KMS-11 (cell line): ENCODE measurements around the gene SCAMP3.

ENCODE experiments used
- H2AFZ ChIP-seq: fragments of 200-600 bp; sonication (generic); 2 replicates; pipeline ENCODE4 v1.6.1; 2016; ENCODE audit warnings: antibody characterized with exemption, mixed run types, low read depth
- H3K27ac ChIP-seq: fragments of 200-600 bp; sonication (generic); 2 replicates; pipeline ENCODE4 v1.6.1; 2016; ENCODE audit warnings: mild to moderate bottlenecking, mixed run types
- H3K27me3 ChIP-seq: fragments of 200-600 bp; sonication (generic); 2 replicates; pipeline ENCODE4 v1.6.1; 2017; ENCODE audit warnings: mild to moderate bottlenecking, low read depth, mixed run types, moderate library complexity; ENCODE audit not compliant: insufficient read depth
- H3K36me3 ChIP-seq: fragments of 200-600 bp; sonication (generic); 2 replicates; pipeline ENCODE4 v1.6.1; 2017; ENCODE audit warnings: mild to moderate bottlenecking, mixed run types; ENCODE audit not compliant: insufficient read depth
- H3K4me1 ChIP-seq: fragments of 200-600 bp; sonication (generic); 2 replicates; pipeline ENCODE4 v1.6.1; 2016; ENCODE audit warnings: mild to moderate bottlenecking, low read depth, mixed run types; ENCODE audit not compliant: poor library complexity, severe bottlenecking
- H3K4me2 ChIP-seq: fragments of 200-600 bp; sonication (generic); 2 replicates; pipeline ENCODE4 v1.7.0; 2016; ENCODE audit warnings: mild to moderate bottlenecking, mixed run types
- H3K4me3 ChIP-seq: fragments of 200-600 bp; sonication (generic); IDR thresholded peaks from 2 replicates; pipeline ENCODE4 v1.6.1; 2017; ENCODE audit warnings: low read depth, low read length, mixed read lengths; ENCODE audit not compliant: insufficient read depth
- H3K79me2 ChIP-seq: fragments of 200-600 bp; sonication (generic); 2 replicates; pipeline ENCODE4 v1.6.1; 2016; ENCODE audit warnings: low read depth, mixed run types; ENCODE audit not compliant: insufficient read depth
- H3K9ac ChIP-seq: fragments of 200-600 bp; sonication (generic); 2 replicates; pipeline ENCODE4 v1.6.1; 2016; ENCODE audit warnings: mild to moderate bottlenecking, mixed run types
- H4K20me1 ChIP-seq: fragments of 200-600 bp; sonication (generic); 2 replicates; pipeline ENCODE4 v1.6.1; 2016; ENCODE audit warnings: mild to moderate bottlenecking, mixed run types; ENCODE audit not compliant: insufficient read depth
- TF ChIP-seq, protein P1 (sequence below): fragments of 200-600 bp; sonication (generic); conservative IDR thresholded peaks from 2 replicates; pipeline ENCODE4 v1.6.1; 2017; ENCODE audit warnings: low read depth, mild to moderate bottlenecking, antibody characterized with exemption, low read length, moderate library complexity, mixed read lengths

SCAMP3 gene

DNA sequence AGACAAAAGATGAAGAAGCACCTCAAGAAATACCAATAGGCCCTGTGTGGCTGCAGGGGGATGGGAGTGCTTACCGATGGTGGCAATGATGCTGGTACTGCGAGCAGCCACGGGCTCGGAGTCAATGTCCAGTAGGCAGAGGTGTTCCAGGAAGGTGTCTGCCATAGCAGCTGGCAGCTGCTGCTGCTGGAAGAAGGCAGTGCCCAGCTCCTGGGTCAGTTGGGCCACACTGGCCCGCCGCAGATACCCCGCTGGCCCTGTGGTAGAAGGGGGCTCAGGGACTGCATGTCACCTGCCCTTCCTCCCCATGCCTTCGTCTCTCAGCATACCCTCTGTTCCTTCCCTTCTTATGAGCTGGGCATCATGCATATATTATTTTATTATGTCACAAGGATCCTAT lies 37.9 kb upstream of the SCAMP3 start:
- Histone ChIP-seq H3K4me2 (no peak overlapping the region), H3K4me3 (no peak overlapping the region)

DNA sequence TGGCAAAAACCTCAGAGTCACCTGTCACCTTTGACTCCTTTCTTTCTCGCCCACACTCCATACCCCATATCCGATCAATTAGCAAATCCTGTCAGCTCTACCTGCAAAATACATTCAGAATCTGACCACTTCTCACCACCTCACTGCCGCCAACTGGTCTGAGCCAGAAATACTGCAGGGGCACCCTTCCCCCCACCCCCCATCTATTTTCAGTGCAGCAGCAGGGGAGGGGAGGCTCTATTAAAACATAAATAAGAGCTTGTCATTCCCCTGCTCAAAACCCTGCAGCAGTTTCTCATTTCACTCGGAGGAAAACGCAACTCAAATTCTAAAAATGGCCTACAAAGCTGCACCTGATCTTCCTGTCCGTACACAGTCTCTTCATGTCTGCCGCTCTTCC lies 35.2 kb upstream of the SCAMP3 start:
- Histone ChIP-seq H3K27ac (no peak overlapping the region), H3K4me2 (no peak overlapping the region), H3K27me3 (peaks cover 27% of the 10 kb centered on the region; the same call in 1 of the 2 replicates), H3K36me3 (no peaks in the 10 kb centered on the region), H4K20me1 (no peaks in the 10 kb centered on the region), H3K9ac (no peak overlapping the region), H2AFZ (no peak overlapping the region), H3K4me1 (no peaks in the 10 kb centered on the region), H3K79me2 (no peaks in the 10 kb centered on the region), H3K4me3 (no peak overlapping the region)
- TF ChIP-seq, protein P1, sequence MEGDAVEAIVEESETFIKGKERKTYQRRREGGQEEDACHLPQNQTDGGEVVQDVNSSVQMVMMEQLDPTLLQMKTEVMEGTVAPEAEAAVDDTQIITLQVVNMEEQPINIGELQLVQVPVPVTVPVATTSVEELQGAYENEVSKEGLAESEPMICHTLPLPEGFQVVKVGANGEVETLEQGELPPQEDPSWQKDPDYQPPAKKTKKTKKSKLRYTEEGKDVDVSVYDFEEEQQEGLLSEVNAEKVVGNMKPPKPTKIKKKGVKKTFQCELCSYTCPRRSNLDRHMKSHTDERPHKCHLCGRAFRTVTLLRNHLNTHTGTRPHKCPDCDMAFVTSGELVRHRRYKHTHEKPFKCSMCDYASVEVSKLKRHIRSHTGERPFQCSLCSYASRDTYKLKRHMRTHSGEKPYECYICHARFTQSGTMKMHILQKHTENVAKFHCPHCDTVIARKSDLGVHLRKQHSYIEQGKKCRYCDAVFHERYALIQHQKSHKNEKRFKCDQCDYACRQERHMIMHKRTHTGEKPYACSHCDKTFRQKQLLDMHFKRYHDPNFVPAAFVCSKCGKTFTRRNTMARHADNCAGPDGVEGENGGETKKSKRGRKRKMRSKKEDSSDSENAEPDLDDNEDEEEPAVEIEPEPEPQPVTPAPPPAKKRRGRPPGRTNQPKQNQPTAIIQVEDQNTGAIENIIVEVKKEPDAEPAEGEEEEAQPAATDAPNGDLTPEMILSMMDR = no peak

More for the DNA sequence above, 37.9 kb upstream of the SCAMP3 start:
- H3K79me2 ChIP-seq = no peaks in the 10 kb centered on the region
- H3K27ac ChIP-seq = no peak overlapping the region
- TF ChIP-seq, protein P1 = no peak
- no peaks in the 10 kb centered on the region for H3K4me1 ChIP-seq
- H4K20me1 ChIP-seq = no peaks in the 10 kb centered on the region
- H3K27me3 ChIP-seq = peaks cover 15% of the 10 kb centered on the region; the same call in 1 of the 2 replicates
- H3K9ac ChIP-seq = no peak overlapping the region
- H3K36me3 ChIP-seq = no peaks in the 10 kb centered on the region
- H2AFZ ChIP-seq = no peak overlapping the region

DNA sequence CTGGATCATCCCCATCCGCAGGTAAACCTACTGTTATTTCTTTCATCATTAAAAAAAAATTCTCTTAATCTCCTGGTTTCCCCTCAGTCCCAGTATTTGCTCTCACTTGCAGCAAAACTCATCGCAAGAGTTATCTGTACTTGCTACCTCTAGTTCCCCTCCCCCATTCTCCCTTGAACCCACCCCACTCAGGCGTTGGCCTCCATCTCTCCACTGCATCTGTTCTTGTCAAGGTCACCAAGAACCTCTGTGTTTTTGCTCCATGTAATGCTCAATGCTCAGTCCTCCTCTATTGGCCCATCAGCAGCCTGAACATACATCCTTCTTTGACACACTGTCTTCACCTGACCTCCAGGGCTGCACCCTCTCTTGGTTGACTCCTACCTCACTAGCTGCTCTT lies 34.5 kb upstream of the SCAMP3 start:
- H4K20me1 ChIP-seq = no peaks in the 10 kb centered on the region
- TF ChIP-seq, protein P1 = no peak
- H3K4me2 ChIP-seq = no peak overlapping the region
- H3K79me2 ChIP-seq = no peaks in the 10 kb centered on the region
- H2AFZ ChIP-seq = no peak overlapping the region
- H3K4me1 ChIP-seq = no peaks in the 10 kb centered on the region
- no peak overlapping the region for H3K27ac ChIP-seq
- no peak overlapping the region for H3K9ac ChIP-seq
- no peaks in the 10 kb centered on the region for H3K36me3 ChIP-seq
- H3K27me3 ChIP-seq = peaks cover 34% of the 10 kb centered on the region; the same call in 1 of the 2 replicates
- no peak overlapping the region for H3K4me3 ChIP-seq

DNA sequence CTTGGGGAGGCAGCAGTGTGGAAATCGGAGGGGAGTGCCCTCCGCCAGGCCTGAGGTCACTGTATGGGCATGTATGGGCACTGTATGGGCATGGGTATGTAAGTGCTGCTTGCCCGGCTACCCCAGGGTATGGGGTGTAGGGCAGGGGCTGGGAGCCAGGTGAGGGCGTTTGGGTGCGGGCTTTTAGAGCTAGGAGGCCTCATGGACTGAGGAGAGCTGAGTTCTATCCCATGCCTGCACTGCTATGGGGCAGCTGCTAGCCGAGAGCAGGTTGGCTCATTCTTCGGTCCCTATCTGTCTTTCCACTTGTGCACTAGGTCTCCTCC lies 33.7 kb upstream of the SCAMP3 start:
- no peak overlapping the region for H3K9ac ChIP-seq
- H3K27ac ChIP-seq = no peak overlapping the region
- H3K4me3 ChIP-seq = no peak overlapping the region
- H4K20me1 ChIP-seq = no peaks in the 10 kb centered on the region
- H3K36me3 ChIP-seq = no peaks in the 10 kb centered on the region
- H3K4me2 ChIP-seq = no peak overlapping the region
- H3K4me1 ChIP-seq = no peaks in the 10 kb centered on the region
- TF ChIP-seq, protein P1 = no peak
- no peaks in the 10 kb centered on the region for H3K79me2 ChIP-seq
- peaks cover 41% of the 10 kb centered on the region; the same call in 1 of the 2 replicates for H3K27me3 ChIP-seq
- no peak overlapping the region for H2AFZ ChIP-seq
